ENCODE results near the gene SOWAHD. TPM values are rescaled to one million over a fixed set of nuclear protein-coding genes. Genes with fewer than 3 reads are reported as not detected.
"Not testable (repeated sequence)": the region's sequence is repeated elsewhere in the genome, so short reads cannot be mapped to it uniquely, and the experiment has no call there.

SOWAHD gene
- polyA plus RNA-seq, 1 experiment = 0.25 TPM

DNA sequence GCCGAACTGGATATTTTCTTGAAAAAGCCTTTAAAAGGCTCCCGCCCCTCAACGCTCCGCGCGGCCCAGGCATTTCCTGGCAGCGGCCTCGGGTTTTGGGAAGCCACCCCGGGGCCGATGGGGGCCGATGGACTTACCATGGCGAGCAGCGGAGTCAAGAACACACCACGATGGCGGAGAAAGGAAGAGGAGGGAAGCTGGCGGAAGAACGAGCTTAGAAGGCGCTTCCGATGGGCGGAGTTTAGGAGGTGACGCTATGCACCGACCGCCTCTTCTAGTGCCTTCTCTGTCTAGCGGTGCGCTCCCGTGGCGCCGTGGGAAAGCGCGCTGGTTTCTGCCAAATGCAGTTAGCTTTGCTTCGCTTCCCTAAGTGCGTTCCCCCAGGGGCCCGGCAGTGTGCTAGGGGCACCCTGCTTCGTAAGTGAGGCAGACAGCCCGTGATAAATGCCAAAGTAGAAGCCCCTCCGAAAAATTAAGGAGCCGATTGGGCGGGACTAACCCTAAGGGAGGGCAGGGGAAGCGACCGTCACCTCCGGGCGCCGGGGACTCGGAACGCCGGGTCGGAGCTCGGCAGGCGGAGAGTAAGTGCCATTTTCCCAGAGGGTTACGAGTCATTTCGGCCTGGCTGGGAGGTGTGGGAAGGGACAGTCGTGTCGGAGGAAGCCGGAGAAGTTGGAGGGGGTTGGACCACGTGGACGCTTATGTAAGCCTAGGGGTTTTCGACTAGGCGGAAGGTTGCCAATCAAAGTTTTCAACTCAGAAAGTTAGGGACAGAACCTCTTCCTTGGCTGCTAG, 33.2 kb downstream of the SOWAHD start, which contains the start of gene RPL39:
TSS of gene RPL39 (minus strand) at position 194 of the 795 bp plus-strand sequence. CDS start at position 140, 54 bp downstream.
- Histone ChIP-seq H3K27me3 (ENCODE audit: control insufficient read depth, insufficient read depth, low read length) (no peaks in the 10 kb centered on the region), H3K4me3 (ENCODE audit: low read depth, low read length) (peak within 1 kb of the TSS; percentile 75), H3K9me3 (ENCODE audit: control insufficient read depth, insufficient read depth, low read length) (no peaks in the 10 kb centered on the region), H3K27ac (ENCODE audit: low read depth, low read length) (peak within 1 kb of the TSS; percentile 75)
- TF ChIP-seq, protein P1, sequence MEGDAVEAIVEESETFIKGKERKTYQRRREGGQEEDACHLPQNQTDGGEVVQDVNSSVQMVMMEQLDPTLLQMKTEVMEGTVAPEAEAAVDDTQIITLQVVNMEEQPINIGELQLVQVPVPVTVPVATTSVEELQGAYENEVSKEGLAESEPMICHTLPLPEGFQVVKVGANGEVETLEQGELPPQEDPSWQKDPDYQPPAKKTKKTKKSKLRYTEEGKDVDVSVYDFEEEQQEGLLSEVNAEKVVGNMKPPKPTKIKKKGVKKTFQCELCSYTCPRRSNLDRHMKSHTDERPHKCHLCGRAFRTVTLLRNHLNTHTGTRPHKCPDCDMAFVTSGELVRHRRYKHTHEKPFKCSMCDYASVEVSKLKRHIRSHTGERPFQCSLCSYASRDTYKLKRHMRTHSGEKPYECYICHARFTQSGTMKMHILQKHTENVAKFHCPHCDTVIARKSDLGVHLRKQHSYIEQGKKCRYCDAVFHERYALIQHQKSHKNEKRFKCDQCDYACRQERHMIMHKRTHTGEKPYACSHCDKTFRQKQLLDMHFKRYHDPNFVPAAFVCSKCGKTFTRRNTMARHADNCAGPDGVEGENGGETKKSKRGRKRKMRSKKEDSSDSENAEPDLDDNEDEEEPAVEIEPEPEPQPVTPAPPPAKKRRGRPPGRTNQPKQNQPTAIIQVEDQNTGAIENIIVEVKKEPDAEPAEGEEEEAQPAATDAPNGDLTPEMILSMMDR (IDR thresholded peaks at IDR 0.05; ENCODE audit: low read depth, low read length) = no peak
- POLR2A ChIA-PET = interaction anchor here (0.6 to 1.9 kb wide), 19 partner anchors 12 to 459 kb away, joined by 3 to 28 read pairs (median 4); partner anchors contain the start of genes NDUFA1, RNF113A, SOWAHD and UPF3B
- DNase-seq (ENCODE audit: low read depth, low spot score) = peak; percentile 55
- CTCF ChIA-PET = interaction anchor here (1.0 to 1.8 kb wide), 2 partner anchors 61 to 279 kb away, joined by 3 to 4 read pairs; partner anchors contain the start of gene UPF3B

DNA sequence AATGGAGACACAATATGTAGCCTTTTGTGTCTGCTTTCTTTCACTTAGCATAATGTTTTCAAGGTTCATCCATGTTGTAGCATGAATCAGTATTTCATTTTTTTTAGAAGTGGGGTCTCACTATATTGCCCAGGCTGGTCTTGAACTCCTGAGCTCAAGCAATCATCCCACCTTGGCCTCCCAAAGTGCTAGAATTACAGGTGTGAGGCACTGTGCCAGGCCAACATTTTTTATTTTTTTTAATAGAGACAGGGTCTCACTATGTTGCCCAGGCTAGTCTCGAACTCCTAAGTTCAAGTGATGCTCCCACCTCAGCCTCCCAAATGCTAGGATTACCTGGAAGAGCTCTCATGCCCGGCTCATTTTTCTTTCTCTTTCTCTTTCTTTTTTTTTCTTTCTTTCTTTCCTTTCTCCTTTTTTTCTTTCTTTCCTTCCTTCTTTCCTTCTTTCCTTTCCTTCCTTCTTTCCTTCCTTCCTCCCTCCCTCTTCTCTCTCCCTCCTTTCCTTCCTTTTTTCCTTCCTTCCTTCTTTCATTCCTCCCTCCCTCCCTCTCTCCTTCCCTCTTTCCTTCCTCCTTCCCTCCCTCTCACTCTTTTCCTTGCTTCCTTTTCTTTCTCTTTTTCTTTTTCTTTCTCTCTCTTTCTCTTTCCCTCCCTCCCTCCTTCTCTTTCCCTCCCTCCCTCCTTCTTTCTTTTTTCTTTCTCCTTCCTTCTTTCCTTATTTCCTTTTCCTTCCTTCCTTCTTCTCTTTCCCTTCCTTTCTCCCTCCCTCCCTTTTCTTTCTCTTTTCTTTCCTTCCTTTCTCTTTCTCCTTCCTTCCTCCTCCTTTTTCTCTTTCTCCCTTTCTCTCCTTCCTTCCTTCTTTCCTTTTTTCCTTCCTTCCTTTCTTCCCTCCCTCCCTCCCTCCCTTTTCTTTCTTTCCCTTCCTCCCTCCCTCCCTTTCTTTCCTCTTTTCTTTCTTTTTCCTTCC, 43.1 kb downstream of the SOWAHD start:
- no peaks in the 10 kb centered on the region for H3K9me3 ChIP-seq (ENCODE audit: control insufficient read depth, insufficient read depth, low read length)
- ChIA-PET CTCF (no interaction called here), POLR2A (no interaction called here)
- no peaks in the 10 kb centered on the region for H3K27me3 ChIP-seq (ENCODE audit: control insufficient read depth, insufficient read depth, low read length)
- TF ChIP-seq, protein P1 (IDR thresholded peaks at IDR 0.05; ENCODE audit: low read depth, low read length) = no peak
- no peak overlapping the region for H3K27ac ChIP-seq (ENCODE audit: low read depth, low read length)
- DNase-seq (ENCODE audit: low read depth, low spot score) = no peak
- H3K4me3 ChIP-seq (ENCODE audit: low read depth, low read length) = no peak overlapping the region

DNA sequence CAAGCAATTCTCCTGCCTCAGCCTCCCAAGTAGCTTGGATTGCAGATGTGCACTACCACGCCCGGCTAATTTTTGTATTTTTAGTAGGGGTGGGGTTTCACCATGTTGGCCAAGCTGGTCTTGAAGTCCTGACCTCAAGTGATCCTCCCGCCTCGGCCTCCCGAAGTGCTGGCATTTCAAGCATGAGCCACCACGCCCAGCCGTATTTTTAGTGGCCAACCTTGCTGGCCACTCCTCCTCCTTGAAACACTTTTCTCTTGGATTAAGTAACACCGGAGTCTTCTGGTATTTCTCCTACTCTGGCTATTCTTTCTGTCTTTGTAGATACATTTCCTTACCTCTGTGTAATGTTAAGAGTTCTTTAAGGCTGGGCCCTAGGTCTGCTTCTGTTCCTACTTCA, 44.2 kb downstream of the SOWAHD start:
- no peak for DNase-seq (ENCODE audit: low read depth, low spot score)
- ChIA-PET POLR2A (no interaction called here), CTCF (no interaction called here)
- no peak overlapping the region for H3K27ac ChIP-seq (ENCODE audit: low read depth, low read length)
- H3K4me3 ChIP-seq (ENCODE audit: low read depth, low read length) = no peak overlapping the region
- no peaks in the 10 kb centered on the region for H3K9me3 ChIP-seq (ENCODE audit: control insufficient read depth, insufficient read depth, low read length)
- TF ChIP-seq, protein P1 (IDR thresholded peaks at IDR 0.05; ENCODE audit: low read depth, low read length) = no peak
- no peaks in the 10 kb centered on the region for H3K27me3 ChIP-seq (ENCODE audit: control insufficient read depth, insufficient read depth, low read length)

DNA sequence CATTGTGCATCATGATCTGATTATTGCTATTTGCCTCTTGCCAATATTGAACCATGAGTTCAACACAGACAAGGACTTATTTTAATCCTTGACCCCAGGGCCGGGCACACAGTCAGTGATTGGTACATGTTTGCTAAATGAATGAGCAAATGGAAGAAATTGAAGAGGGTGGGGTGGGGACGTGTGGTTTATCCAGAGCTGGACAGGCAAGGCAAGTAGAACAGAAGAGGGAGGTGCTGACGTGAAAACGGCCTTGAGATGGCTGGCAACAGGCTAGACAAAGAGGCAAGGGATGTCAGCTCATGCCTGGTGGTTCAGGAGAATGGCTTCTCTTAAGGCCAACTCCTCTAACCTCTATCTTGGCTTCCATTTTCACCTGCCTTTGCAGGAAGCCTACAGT, 50.1 kb downstream of the SOWAHD start:
- H3K27ac ChIP-seq (ENCODE audit: low read depth, low read length); DNase-seq (ENCODE audit: low read depth, low spot score); H3K9me3 ChIP-seq (ENCODE audit: control insufficient read depth, insufficient read depth, low read length); H3K4me3 ChIP-seq (ENCODE audit: low read depth, low read length); POLR2A ChIA-PET; H3K27me3 ChIP-seq (ENCODE audit: control insufficient read depth, insufficient read depth, low read length); CTCF ChIA-PET: not testable (repeated sequence)

DNA sequence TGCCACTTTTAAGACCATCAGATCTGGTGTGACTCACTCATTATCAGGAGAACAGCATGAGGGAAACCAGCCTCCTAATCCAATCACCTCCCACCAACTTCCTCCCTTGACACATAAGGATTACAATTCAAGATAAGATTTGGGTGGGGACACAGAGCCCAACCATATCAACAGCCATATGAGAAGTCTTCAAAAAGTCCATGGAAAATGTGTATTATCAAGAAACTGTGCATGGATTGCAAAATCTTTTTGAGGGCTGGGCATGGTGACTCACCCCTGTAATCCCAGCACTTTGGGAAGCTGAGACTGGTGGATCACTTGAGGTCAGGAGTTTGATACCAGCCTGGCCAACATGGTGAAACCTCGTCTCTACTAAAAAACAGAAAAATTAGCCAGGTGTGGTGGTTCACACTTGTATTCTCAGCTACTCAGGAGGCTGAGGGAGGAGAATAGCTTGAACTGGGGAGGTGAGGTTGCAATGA, 50.8 kb downstream of the SOWAHD start:
- H3K27ac ChIP-seq (ENCODE audit: low read depth, low read length) = no peak overlapping the region
- TF ChIP-seq, protein P1 (IDR thresholded peaks at IDR 0.05; ENCODE audit: low read depth, low read length) = no peak
- H3K4me3 ChIP-seq (ENCODE audit: low read depth, low read length) = no peak overlapping the region
- DNase-seq (ENCODE audit: low read depth, low spot score) = no peak
- POLR2A ChIA-PET = no interaction called here
- no peaks in the 10 kb centered on the region for H3K27me3 ChIP-seq (ENCODE audit: control insufficient read depth, insufficient read depth, low read length)
- no peaks in the 10 kb centered on the region for H3K9me3 ChIP-seq (ENCODE audit: control insufficient read depth, insufficient read depth, low read length)
- CTCF ChIA-PET = no interaction called here
